CD4-positive, alpha-beta T cell treated with Interleukin-15 for 1 hour (primary cell): ENCODE measurements around the gene SCAF11.

Experiments
- DNase-seq: peaks from one replicate; pipeline ENCODE4 v3.0.0-alpha.2; 2020

SCAF11 gene

DNA sequence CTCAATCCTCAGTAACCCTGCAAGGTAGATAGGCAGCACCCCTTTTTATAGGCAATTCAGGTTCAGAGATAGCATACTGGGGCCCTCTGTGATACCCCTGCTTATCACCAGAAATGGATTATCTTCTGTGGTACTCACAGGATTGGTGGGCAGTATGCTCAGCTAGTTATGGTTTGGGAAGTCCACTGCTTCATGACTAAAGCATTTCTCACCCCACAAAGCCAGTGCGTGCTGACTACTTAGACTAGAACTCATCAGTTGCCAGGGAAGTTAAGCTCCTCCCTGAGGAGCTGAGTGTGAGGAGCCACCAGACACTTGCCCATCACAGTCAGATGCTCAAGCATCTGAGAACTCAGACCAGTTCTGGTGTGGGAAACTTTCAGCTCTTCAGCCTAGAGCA is 76.3 kb downstream of the SCAF11 start:
- DNase-seq: no peak

DNA sequence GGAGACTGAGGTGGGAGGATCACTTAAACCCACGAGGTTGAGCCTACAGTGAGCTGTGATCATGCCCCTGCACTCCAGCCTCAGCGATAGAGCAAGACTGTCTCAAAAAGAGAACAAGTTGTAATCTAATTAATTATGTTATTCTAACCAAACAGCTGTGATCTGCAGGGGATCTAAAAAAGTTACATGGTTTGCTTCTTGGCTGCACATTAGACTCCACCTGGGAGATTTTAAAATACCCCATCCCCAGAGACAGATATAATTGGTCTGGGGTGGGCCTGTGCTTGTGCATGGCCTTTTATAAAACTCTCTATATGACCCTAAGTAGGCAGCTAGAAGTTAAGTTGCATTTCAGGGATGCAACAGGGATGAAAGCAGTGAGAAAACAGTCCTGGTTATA is 76.7 kb downstream of the SCAF11 start:
- no peak for DNase-seq

DNA sequence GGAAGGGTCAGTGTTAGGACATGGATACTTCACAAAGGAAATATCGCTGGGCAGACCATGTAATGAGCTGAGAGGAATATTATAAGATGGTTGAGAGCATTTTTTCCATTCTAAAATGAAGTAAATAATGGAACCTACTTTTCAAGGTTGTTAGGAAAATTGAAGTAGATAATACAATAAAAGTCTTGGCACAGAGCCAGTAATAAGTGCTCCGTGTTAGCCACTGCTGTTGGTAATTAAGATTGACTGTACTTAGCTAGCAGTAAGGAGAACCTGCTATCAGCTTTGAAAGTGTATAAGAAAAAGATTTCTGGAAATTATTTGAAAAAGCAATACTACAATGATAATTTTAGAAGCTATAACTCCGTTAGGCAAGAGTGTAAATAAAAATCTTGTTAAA is 77.6 kb downstream of the SCAF11 start:
- DNase-seq: no peak

DNA sequence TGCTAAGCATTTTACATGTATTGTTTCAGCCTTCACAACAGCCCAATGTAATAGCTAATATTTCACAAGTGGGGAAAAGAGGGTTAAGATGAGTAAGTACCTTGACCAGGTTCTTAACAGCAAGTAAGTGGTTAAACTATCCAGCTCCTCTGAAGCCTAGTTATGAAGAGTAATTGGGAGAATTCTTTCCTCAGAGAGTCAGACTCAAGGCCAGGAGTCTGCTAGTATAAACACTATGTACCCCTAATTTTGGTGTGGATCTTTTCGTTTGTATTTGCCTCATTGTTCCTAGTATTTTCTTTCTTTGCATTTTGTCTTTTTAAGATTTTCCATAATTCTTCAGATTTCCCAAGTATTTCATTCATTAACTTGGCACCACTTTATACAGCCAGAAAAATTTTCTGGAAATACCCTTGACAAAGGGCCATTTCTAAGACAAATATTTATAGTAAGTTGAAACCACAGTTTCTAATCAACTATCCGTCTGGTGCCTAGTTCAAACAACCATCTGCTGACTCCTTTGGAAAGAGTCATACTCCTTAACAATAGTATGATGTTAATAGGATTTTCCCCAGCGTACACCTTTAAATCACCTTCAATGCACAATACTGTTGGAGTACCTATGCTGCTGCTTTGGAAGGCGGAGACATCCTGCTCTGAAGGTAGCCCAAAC is 81.2 kb downstream of the SCAF11 start:
- no peak for DNase-seq

DNA sequence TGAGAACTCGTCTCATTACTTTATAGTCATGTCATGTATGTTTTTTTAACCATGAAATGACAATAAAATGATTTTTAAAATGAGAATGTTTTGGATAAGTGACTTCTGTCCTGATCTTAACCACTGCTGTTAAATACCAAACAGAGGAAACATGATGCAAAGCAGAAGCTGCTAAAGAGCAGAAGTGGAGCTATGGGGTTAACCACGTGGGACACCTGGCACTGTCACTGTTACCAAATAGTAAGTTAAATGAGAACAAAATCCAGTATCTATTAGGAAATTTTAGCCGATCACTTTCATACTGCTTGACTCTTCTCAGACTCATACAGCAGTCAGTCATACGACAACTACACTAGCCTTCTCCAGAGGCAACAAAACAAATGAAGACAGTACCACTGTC is 82.4 kb downstream of the SCAF11 start:
- DNase-seq: no peak

DNA sequence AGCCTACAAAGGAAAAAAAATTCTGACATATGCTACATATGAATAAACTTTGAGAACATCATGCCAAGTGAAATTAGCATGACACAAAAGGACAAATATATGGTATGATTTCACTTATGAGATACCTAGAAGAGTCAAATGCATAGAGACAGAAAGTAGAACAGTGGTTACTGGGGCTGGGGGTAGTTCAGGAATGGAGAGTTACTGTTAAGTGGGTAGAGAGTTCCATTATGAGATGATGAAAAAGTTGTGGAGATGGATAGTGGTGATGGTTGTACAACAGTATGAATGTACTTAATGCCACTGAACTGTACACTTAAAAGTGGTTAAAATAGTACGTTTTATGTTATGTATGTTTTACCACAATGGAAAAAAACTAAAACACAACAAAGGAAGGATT is 92.3 kb downstream of the SCAF11 start:
- DNase-seq: no peak

DNA sequence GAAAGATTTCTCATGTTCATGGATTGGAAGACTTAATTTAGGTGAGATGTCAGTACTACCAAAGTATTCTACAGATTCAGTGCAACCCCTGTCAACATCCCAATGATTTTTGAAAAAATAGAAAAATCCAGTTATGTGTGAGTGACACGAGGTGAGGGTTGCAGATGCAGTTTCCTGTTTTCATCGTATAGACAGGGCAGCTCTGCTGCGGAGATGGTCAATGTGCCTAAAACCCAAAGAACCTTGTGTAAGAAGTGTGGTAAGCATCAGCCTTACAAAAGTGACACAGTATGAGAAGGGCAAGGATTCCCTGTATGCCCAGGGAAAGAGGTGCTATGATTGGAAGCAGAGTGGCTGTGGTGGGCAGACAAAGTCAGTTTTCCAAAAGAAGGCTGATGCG is 94.4 kb downstream of the SCAF11 start:
- no peak for DNase-seq

DNA sequence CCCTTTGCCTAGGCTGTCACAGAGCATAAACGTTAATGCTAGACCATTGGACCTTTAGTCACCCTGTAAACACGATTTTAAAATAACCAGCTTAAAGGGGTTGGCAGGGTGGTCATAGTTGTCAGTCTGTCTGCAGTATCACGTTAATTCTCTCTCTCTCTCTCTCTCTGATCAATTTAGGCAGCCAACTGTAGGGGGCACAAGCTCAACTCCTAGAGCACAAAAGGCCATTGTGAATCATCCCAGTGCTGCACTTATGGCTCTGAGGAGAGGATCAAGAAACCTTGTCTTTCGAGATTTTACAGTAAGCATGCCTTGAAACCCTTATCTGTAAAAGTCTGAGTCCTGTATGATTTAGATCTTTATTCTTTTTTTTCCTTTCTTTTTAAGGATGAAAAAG is 97.1 kb downstream of the SCAF11 start:
- no peak for DNase-seq

DNA sequence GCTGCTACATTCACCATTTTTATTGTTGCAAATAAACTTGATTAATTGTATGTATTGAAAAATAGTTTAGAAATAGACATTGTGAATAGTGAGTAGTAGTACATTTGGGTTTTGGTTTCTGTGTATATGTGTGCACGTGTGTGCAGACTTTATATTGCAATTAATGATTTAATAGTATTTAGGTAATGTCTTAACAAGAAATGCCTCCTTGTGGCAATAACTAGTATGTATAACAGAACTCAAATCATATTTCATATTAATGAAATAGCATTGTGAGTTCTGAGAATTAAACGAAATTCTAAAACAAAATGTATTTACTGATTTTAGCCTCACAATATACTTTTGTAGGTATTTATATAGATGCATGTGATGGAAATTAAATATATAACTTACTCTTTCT is 100.1 kb downstream of the SCAF11 start:
- DNase-seq: no peak

DNA sequence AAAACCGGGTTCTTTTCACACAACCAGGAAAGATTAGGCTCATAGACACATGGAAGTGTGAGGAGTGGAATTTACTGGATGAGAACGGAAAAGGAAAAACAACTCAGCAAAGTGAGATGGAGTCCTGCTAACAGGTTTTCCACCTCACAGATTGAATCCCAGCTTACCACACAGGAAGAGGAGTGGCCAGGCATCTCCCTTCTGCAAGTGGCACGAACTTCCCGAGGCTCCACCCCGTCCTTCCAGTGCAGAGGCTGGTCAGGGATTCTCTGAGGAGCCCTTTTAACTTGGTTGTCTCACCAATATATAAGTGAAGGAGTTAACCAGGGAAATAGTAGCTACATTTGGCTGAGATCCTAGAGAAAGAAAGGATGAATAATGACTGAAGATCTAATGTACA is 102.8 kb downstream of the SCAF11 start:
- no peak for DNase-seq

DNA sequence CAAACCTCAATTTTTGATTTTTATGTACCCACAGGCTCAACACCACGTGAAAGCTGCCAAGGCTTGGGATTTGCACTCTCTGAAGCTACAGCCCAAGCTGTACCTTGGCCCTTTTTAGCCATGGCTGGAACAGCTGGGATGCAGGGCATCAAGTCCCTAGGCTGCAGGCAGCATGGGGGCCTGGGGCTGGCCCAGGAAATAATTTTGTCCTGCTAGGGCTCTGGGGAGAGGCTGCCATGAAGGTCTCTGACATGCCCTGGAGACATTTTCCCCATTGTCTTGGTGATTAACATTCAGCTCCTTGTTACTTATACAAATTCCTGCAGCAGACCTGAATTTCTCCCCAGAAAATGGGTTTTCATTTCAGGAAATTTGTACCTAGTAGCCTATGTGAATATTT is 103.7 kb downstream of the SCAF11 start:
- no peak for DNase-seq

DNA sequence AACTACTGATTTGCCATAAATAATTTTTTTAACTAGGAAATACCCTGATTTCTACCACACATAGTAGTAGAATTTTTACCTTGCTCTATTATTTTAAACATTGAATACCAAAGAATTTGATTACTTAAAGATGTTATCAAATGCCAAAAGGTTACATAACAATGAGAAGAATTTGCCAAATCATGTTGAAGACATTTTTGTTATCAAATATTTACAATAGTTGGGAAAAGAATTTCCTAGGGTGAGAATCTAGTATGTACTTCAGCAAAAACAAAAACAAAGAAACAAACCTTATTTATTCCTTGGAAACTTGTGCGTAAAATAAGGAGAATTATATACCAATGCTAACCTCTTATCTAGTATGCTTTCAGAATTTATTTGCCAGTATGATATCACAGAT is 107.2 kb downstream of the SCAF11 start:
- DNase-seq: no peak

DNA sequence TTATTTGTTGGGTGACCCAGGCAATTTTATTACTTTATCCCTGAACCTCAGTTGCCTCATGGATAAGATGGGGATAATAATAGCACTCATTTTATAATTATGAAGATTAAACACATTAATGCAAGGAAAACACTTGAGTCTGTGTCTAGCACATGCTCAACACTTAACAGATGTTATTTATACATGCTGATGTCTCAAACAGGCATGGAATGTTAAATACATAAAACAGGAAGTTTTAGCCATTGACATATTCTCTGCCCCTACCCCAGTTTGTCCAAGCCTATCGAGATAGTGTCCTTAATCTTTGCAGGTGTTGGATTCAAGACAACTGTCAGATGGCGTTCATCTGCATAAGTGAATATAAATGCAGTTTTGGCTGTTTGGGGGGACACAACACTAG is 109.8 kb downstream of the SCAF11 start:
- no peak for DNase-seq

DNA sequence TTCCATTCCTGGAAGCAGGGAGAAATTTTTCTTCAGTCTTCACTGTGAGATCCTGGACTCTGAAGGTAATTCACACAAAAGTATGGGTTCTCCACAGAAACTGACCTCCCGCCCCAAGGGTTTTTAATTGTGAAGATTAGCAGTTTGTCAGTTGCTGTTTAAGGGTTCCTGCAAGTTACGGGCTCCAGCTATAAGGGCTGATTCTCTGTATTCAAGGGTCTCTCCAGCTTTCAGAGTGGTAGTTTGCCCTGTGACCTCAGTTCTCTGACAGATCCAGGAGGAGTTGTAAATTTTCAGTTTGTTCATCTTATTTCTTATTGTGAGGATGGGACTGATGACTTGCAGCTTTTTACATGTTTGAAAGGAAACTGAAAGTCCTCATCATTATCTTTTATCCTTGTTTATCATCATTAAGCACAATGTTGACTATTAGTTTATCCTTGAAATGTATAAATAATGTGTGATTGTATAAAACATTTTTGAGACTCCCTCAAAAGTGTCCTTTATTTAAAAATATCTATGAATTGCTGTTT is 110.9 kb downstream of the SCAF11 start:
- DNase-seq: no peak

DNA sequence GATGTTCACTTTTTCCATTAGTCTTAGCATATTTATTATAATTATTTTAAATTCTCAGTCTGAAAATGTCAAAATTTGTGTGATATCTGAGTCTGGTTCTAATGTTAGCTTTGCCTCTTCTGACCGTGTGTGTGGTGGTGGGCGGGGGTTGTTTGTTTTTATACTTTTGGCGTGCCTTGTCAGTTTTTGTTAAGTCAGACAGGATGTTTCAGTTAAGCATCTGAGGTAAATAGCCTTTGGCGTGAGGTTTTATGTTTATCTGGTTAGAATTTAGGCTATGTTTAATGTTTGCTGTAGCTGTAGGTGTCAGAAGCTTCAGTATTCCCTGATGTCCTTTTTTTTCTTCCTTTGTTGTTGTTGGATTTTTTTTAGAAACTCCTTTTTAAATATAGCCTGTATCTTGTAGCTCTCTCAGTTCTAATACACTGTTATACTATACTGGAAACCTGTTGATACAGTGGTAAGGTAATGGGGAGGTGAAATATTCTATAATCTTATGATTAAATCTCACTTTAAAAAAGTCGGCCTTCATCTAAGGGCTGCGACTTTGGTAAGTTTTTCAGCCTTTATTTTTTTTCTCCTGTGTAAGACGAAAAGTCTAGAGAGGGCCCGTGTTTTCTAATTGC is 111.6 kb downstream of the SCAF11 start:
- no peak for DNase-seq

DNA sequence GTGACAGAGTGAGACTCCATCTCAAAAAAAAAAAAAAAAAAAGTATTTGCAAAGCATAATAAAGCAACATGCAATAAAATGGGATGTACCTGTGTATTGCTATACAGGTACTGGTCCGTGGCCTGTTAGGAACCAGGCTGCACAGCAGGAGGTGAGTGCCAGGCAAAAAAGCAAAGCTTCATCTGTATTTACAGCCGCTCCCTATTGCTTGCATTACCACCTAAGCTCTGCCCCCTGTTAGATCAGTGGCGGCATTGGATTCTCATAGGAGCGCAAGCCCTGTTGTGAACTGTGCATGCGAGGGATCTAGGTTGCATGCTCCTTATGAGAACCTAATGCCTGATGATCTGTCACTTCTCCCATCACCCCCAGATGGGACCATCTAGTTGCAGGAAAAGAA is 113.3 kb downstream of the SCAF11 start:
- DNase-seq: no peak

DNA sequence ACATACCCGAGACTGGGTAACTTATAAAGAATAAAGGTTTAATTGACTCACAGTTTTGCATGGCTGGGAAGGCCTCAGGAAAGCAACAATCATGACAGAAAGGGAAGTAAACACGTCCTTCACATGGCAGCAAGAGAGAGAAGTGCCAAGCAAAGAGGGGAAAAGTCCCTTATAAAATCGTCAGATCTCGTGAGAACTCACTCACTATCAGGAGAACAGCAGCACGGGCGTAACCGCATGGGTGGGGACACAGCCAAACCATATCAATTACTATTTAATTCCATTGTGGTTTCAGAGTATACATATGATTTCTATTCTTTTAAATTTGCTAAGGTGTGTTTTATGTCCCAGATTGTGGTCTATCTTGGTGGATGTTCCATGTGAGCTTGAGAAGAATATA is 117.9 kb downstream of the SCAF11 start:
- DNase-seq: no peak
